Parathyroid adenoma (tissue), 2 donors: ENCODE data around the gene PPP5C.

Experiments used
- H2AFZ ChIP-seq: fragments of 300-600 bp; sonication (generic); one replicate; pipeline ENCODE4 v1.7.0; 2017; ENCODE audit warnings: antibody characterized with exemption, mild to moderate bottlenecking
- H3K27ac ChIP-seq: fragments of 300-600 bp; sonication (generic); one replicate; pipeline ENCODE4 v1.7.0; 2017
- H3K27me3 ChIP-seq: fragments of 300-600 bp; sonication (generic); one replicate; pipeline ENCODE4 v1.7.0; 2017; ENCODE audit warnings: low read length; ENCODE audit not compliant: control insufficient read depth, insufficient read depth
- H3K36me3 ChIP-seq: fragments of 300-600 bp; sonication (generic); one replicate; pipeline ENCODE4 v1.7.0; 2017; ENCODE audit warnings: low read length; ENCODE audit not compliant: control insufficient read depth, insufficient read depth
- H3K4me1 ChIP-seq: fragments of 300-600 bp; sonication (generic); one replicate; pipeline ENCODE4 v1.7.0; 2017; ENCODE audit warnings: control low read depth
- H3K4me2 ChIP-seq: fragments of 300-600 bp; sonication (generic); one replicate; pipeline ENCODE4 v1.7.0; 2017; ENCODE audit warnings: low read length
- H3K4me3 ChIP-seq: fragments of 300-600 bp; sonication (generic); one replicate; pipeline ENCODE4 v1.7.0; 2017; ENCODE audit warnings: low read depth, low read length
- H3K79me2 ChIP-seq: fragments of 300-600 bp; sonication (generic); one replicate; pipeline ENCODE4 v1.7.0; 2017; ENCODE audit warnings: control low read depth
- H3K9ac ChIP-seq: fragments of 300-600 bp; sonication (generic); one replicate; pipeline ENCODE4 v1.7.0; 2017; ENCODE audit warnings: mild to moderate bottlenecking
- H3K9me3 ChIP-seq: fragments of 300-600 bp; sonication (generic); one replicate; pipeline ENCODE4 v1.7.0; 2017; ENCODE audit warnings: low read length; ENCODE audit not compliant: control insufficient read depth
- TF ChIP-seq, protein P1 (sequence below): fragments of 300-600 bp; sonication (generic); IDR thresholded peaks from one replicate; pipeline ENCODE4 v1.7.0; 2017; ENCODE audit warnings: antibody characterized with exemption, mild to moderate bottlenecking
- donor health status: primary hyperparathyroidism.

PPP5C gene

DNA sequence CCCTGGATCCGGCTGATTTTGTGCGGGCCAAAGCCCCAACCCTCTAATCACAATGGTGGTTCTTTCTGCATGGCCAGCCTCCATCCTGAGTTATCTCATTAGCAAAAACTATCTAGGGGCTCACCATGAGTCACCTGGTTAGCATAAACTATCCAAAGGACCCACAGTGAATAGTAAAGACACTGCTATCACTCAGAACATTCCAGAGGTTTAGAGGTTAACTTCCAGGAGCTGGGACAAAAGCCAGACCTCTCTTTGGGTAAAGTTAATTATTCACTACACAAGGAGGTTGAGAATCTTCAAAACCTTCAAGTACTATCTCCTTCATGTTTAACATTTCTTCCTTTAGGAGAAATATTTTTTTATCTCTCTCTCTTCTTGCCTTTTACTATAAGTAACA lies 18.8 kb upstream of the PPP5C start:
- TF ChIP-seq, protein P1, sequence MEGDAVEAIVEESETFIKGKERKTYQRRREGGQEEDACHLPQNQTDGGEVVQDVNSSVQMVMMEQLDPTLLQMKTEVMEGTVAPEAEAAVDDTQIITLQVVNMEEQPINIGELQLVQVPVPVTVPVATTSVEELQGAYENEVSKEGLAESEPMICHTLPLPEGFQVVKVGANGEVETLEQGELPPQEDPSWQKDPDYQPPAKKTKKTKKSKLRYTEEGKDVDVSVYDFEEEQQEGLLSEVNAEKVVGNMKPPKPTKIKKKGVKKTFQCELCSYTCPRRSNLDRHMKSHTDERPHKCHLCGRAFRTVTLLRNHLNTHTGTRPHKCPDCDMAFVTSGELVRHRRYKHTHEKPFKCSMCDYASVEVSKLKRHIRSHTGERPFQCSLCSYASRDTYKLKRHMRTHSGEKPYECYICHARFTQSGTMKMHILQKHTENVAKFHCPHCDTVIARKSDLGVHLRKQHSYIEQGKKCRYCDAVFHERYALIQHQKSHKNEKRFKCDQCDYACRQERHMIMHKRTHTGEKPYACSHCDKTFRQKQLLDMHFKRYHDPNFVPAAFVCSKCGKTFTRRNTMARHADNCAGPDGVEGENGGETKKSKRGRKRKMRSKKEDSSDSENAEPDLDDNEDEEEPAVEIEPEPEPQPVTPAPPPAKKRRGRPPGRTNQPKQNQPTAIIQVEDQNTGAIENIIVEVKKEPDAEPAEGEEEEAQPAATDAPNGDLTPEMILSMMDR = no peak
- H3K36me3 ChIP-seq = no peaks in the 10 kb centered on the region

GRCh38 chr19:46330319-46330918 lies 16.5 kb upstream of the PPP5C start:
- Histone ChIP-seq H3K4me2 (no peak overlapping the region), H3K79me2 (no peaks in the 10 kb centered on the region), H3K4me3 (no peak overlapping the region), H3K9ac (no peak overlapping the region), H3K9me3 (no peaks in the 10 kb centered on the region), H3K27me3 (no peaks in the 10 kb centered on the region), H3K27ac (no peak overlapping the region), H2AFZ (no peak overlapping the region), H3K4me1 (no peaks in the 10 kb centered on the region), H3K36me3 (no peaks in the 10 kb centered on the region)
- TF ChIP-seq, protein P1 = no peak

More for the DNA sequence above, 18.8 kb upstream of the PPP5C start:
- no peaks in the 10 kb centered on the region for H3K79me2 ChIP-seq
- no peak overlapping the region for H3K9ac ChIP-seq
- H3K4me2 ChIP-seq = no peak overlapping the region
- no peaks in the 10 kb centered on the region for H3K4me1 ChIP-seq
- H2AFZ ChIP-seq = no peak overlapping the region
- H3K27me3 ChIP-seq = no peaks in the 10 kb centered on the region
- no peak overlapping the region for H3K27ac ChIP-seq
- H3K4me3 ChIP-seq = no peak overlapping the region
- H3K9me3 ChIP-seq = no peaks in the 10 kb centered on the region

- Histone ChIP-seq H3K4me2 (no peak overlapping the region), H3K27ac (no peak overlapping the region), H3K4me1 (no peaks in the 10 kb centered on the region), H3K9ac (no peak overlapping the region), H3K4me3 (no peak overlapping the region), H3K9me3 (no peaks in the 10 kb centered on the region), H3K36me3 (no peaks in the 10 kb centered on the region), H3K79me2 (no peaks in the 10 kb centered on the region), H3K27me3 (no peaks in the 10 kb centered on the region), H2AFZ (no peak overlapping the region)
- TF ChIP-seq, protein P1 = no peak
Observed at GRCh38 chr19:46337487-46337886, 9.4 kb upstream of the PPP5C start.

GRCh38 chr19:46339446-46339845 lies 7.4 kb upstream of the PPP5C start:
- no peak overlapping the region for H3K9ac ChIP-seq
- TF ChIP-seq, protein P1 = no peak
- no peaks in the 10 kb centered on the region for H3K4me1 ChIP-seq
- no peaks in the 10 kb centered on the region for H3K27me3 ChIP-seq
- no peaks in the 10 kb centered on the region for H3K9me3 ChIP-seq
- H3K36me3 ChIP-seq = no peaks in the 10 kb centered on the region
- H3K4me2 ChIP-seq = no peak overlapping the region
- H3K27ac ChIP-seq = no peak overlapping the region
- no peak overlapping the region for H3K4me3 ChIP-seq
- H2AFZ ChIP-seq = no peak overlapping the region
- no peaks in the 10 kb centered on the region for H3K79me2 ChIP-seq

- TF ChIP-seq, protein P1 = no peak
- Histone ChIP-seq H3K4me2 (no peak overlapping the region), H3K79me2 (no peaks in the 10 kb centered on the region), H3K9me3 (no peaks in the 10 kb centered on the region), H3K4me1 (no peaks in the 10 kb centered on the region), H3K36me3 (no peaks in the 10 kb centered on the region), H3K9ac (no peak overlapping the region), H2AFZ (no peak overlapping the region), H3K27me3 (no peaks in the 10 kb centered on the region), H3K4me3 (no peak overlapping the region), H3K27ac (no peak overlapping the region)
Observed at GRCh38 chr19:46340051-46340659, 6.7 kb upstream of the PPP5C start.
